T-helper 22 cell (primary cell): ENCODE measurements around the gene MTFR1L.

Experiments used
- DNase-seq: peaks from one replicate; pipeline ENCODE4 v3.0.0-alpha.2; 2020; ENCODE audit warnings: low read depth

Gene MTFR1L

GRCh38 chr1:25808481-25809244 is 11.1 kb upstream of the MTFR1L start:
- no peak for DNase-seq

GRCh38 chr1:25809283-25809926 is 10.3 kb upstream of the MTFR1L start:
- DNase-seq, result no peak

GRCh38 chr1:25809929-25810328 is 9.8 kb upstream of the MTFR1L start:
- no peak for DNase-seq

GRCh38 chr1:25810341-25811299 is 9.1 kb upstream of the MTFR1L start:
- peak; percentile 41 for DNase-seq

GRCh38 chr1:25811384-25812082 is 8.2 kb upstream of the MTFR1L start:
- no peak for DNase-seq

GRCh38 chr1:25813071-25813733 is 6.6 kb upstream of the MTFR1L start:
- no peak for DNase-seq

- no peak for DNase-seq
Observed at GRCh38 chr1:25813734-25814471, 5.9 kb upstream of the MTFR1L start.

GRCh38 chr1:25814549-25815087 is 5.1 kb upstream of the MTFR1L start:
- no peak for DNase-seq

- no peak for DNase-seq
Observed at GRCh38 chr1:25815208-25816111, 4.3 kb upstream of the MTFR1L start.

- no peak for DNase-seq
Observed at GRCh38 chr1:25816112-25816718, 3.5 kb upstream of the MTFR1L start.

- no peak for DNase-seq
Observed at GRCh38 chr1:25817840-25818501, 1.8 kb upstream of the MTFR1L start.

GRCh38 chr1:25818569-25818968 is 1.2 kb upstream of the MTFR1L start:
- DNase-seq, result no peak

- DNase-seq, result peak; percentile 47
Observed at GRCh38 chr1:25820247-25821111, 725 bp downstream of the MTFR1L start.

- no peak for DNase-seq
Observed at GRCh38 chr1:25821112-25821476, 1.3 kb downstream of the MTFR1L start.

- DNase-seq, result no peak
Observed at GRCh38 chr1:25821630-25822091, 1.9 kb downstream of the MTFR1L start.

- DNase-seq, result no peak
Observed at GRCh38 chr1:25825605-25826004, 5.9 kb downstream of the MTFR1L start.

- DNase-seq, result no peak
Observed at GRCh38 chr1:25826571-25826970, 6.8 kb downstream of the MTFR1L start.
